Measurements from ENCODE around the gene MEIS3. TPM values are rescaled to one million over a fixed set of nuclear protein-coding genes. Genes with fewer than 3 reads are reported as not detected.
"Not testable (repeated sequence)": the region's sequence is repeated elsewhere in the genome, so short reads cannot be mapped to it uniquely, and the experiment has no call there.

MEIS3 gene
- total RNA-seq, 1 donor from 2014 or later = 4.4 TPM

- not testable (repeated sequence) for DNase-seq (ENCODE audit: low read depth)
Measured at GRCh38 chr19:47365455-47365854, 53.9 kb downstream of the MEIS3 start.

GRCh38 chr19:47363758-47364531, 55.4 kb downstream of the MEIS3 start:
- no peak for DNase-seq (ENCODE audit: low read depth)

GRCh38 chr19:47362321-47362720, 57.0 kb downstream of the MEIS3 start:
- no peak for DNase-seq (ENCODE audit: low read depth)

GRCh38 chr19:47358936-47359335, 60.4 kb downstream of the MEIS3 start:
- no peak for DNase-seq (ENCODE audit: low read depth)

- no peak for DNase-seq (ENCODE audit: low read depth)
Measured at GRCh38 chr19:47357788-47358680, 61.3 kb downstream of the MEIS3 start.

GRCh38 chr19:47356900-47357299, 62.4 kb downstream of the MEIS3 start:
- no peak for DNase-seq (ENCODE audit: low read depth)

GRCh38 chr19:47353307-47353712, 66.0 kb downstream of the MEIS3 start:
- no peak for DNase-seq (ENCODE audit: low read depth)

Other genes starting within 250 kb of the MEIS3 start
- gene BBC3, start 188.3 kb downstream of the MEIS3 start, total RNA-seq = 13.2 and 18.0 TPM in 2 replicates
- 5.9 and 6.9 TPM in 2 replicates for gene CCDC9, start 163.0 kb downstream of the MEIS3 start, total RNA-seq
- gene INAFM1, start 144.6 kb downstream of the MEIS3 start, total RNA-seq = 1.8 and 1.9 TPM in 2 replicates
- not detected in 2 replicates for gene C5AR1, start 109.7 kb downstream of the MEIS3 start, total RNA-seq
- gene C5AR2, start 87.4 kb downstream of the MEIS3 start, total RNA-seq = not detected in 2 replicates
- 9.9 and 14.4 TPM in 2 replicates for gene DHX34, start 70.2 kb downstream of the MEIS3 start, total RNA-seq
- gene SLC8A2, start 52.4 kb upstream of the MEIS3 start, total RNA-seq = not detected in 2 replicates
- 5.7 and 12.5 TPM in 2 replicates for gene KPTN, start 64.7 kb upstream of the MEIS3 start, total RNA-seq
- gene NAPA, start 95.5 kb upstream of the MEIS3 start, total RNA-seq = 195 and 246 TPM in 2 replicates
- gene ZNF541, start 153.6 kb upstream of the MEIS3 start, total RNA-seq = 0.08 TPM in 1 of 2 replicates, not detected in the other
- 4.7 and 5.6 TPM in 2 replicates for gene BICRA, start 189.6 kb upstream of the MEIS3 start, total RNA-seq